GM21737 (cell line): Measurements from ENCODE around the gene COTL1.

ENCODE experiments used
- ATAC-seq: cut with Tn5 transposase; IDR thresholded peaks from one replicate; pipeline ENCODE4 v1.9.1; 2021; ENCODE audit warnings: mild to moderate bottlenecking, moderate library complexity; ENCODE audit not compliant: unreplicated experiment

Gene COTL1

DNA sequence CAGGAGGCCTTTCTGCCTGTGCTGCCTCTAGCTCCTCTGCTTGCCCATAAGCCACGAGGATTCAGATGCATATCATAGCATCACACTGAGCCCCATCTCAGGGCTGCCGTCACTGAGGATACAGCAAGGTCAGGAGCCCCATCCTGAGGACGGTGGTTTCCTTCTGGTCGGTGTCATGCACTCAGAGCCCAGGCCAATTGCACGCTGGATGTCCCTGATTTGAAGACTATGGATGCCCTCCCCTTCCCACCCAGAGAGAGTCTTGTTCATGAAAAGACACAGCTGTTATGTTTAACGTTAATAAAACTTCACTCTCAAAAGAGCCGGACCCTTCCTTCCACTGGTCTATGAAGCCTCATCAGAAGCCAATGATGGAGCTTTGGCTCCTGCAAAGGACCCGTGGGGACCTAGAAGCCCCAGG lies 19.9 kb downstream of the COTL1 start:
- ATAC-seq, result no peak

DNA sequence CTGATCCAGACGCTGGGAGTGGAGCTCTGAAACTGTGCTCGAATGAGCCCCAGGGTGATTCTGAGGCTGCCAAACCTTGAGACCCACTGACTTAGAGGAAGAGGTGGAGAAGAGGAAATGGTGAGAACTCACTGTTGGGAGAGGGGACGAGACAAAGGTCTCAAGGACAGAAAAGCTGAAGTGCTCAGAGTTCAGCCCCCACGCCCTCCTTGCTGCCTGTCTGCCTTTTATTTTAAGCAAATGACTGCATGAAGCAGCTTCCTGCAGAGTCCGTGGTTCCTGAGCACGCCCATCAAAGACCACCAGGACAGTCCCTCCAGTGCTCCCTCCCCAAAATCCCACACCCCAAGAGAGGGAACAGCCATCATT lies 20.4 kb downstream of the COTL1 start:
- no peak for ATAC-seq

DNA sequence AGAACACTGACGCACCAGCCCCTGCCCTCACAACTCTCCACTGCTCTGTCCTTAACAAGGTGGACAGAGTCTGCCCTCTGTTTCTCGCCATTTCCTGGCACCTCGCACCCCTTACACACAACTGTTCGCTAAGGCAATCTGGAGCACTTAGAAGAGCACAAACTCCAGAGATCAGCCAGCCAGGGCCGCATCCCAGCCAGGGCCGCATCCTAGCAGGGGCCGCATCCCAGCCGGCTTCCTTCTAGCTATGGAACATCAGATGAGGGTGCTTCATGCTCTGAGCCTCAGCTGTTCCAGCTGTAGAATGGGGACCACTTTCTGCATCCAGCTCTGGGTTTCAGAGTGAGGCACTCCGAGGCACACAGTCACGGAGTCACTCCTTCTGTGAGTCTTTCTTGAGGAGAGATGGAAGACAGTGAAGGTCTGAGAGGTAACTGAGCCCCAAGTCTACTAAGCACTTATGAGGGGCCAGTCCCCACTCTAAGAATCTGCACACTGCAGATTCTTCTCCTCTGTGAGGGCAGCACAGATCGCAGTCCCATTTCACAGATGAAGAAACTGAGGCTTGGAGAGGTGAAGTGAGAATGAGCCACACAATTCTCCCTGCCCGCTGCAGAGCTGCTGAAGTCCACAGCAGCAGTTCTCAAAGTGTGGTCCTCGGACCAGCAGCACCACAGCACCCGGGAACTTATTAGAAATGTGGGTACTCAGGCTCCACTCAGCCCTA lies 20.9 kb downstream of the COTL1 start:
- no peak for ATAC-seq

DNA sequence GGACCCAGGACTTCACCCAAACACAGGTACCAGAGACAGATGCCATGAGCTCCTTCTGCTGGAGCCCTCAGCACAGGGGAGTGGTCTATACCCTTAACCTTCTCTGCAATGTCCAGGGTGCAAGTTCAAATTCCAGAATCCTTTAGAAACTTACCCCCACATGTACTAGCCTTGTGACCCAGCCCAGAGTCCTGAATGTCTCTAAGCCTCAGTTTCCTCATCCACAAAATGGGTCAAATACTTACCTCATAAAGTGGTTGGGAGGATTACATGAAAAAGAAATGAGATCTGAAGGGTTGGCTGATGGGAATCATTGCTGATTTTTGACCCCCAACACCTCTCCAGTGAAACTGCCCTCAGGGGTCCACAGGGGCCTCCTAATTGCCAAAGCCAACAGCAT lies 21.7 kb downstream of the COTL1 start:
- ATAC-seq, result no peak

DNA sequence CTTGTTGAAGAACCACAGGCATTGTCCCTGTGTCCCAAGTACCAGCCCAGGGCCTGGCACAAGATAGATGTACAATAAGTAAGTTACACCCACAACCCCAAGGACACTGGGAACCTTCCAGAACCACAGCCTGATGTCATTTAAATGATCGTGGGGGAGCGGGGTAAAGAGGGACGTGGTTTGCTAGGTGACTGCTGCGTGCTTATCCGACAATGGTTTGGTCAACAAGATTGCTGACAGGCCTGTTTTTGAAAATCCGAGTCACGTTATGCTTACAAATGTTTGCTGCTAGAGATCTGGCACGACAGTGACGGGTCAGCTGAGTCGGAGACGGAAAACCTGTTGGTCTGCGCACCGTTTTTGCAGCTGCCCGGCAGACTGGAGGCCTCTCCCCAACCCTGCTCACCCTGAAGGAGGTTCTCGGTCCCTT lies 22.8 kb downstream of the COTL1 start:
- no peak for ATAC-seq

DNA sequence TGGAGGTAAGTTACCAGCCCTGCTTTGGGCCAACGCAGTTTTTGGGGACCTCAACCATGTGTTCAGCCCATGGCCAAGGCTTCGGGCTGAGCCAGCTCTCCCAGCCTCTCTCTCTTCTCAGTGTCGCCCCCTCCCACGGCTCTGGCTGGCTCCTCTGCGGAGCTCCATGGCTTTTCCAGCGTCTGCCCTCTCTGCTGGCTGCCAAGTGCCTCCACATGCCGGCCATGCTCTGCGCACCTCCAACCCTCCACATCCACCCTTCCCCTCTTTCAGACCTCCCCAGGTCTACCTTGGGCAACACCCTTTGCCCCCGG lies 23.2 kb downstream of the COTL1 start:
- no peak for ATAC-seq

DNA sequence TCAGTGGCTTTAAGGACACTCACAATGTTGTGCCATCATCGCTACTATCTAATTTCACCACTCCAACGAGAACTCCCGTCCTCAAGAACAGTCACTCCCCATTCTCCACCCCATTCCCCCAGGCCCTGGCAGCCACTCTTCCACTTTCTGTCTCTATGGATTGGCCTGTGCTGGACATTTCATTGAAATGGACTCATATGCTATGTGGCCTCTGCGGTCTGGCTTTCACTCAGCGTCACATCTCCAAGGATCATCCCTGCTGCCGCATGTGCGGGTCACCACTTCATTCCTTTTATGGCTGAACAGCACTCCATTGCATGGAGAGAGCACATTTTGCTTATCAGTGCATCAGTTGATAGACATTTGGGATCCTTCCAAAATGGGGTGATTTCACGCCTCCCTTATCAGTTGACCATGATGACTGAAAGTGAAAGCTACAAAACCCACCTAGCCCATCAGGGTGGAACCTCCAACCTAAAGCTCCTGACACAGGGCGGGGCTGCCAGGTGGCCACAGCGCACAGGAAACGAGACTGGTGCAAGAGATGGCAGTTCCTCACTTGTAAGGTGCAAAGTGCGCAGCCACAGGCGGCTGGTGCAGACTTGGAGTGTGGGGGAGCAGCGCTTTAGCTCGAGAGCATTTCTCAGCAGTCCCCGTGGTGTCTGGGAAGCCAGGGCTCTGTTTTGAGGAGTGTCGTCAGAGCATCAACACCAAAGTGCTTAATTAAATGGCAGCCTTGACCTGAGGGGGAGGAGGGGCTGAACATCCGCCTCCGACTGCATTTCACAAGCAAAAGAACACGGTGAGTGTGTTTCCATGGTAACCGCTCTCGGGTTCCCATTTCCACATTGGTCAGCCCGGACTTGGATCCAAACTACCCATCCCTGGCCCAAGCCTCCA lies 23.8 kb downstream of the COTL1 start:
- ATAC-seq, result peak; percentile 90

DNA sequence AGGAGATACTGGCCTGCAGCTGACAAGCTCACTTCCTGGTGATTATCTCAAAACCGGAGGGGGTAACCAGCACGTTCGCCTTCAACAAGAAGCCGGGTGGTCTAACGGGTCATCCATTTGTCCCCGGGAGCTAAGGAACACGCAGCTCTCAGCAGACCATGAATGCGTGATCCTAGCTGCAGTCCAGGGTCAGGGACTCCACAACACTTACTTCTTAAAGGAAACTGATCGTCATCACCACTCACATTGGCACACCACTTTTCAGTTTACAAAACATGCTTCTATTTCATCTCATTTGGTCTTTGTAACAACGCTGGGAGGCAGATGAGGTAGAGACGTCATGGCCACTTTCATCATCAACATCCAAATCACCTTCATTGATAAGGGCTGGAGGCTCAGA lies 25.2 kb downstream of the COTL1 start:
- no peak for ATAC-seq

DNA sequence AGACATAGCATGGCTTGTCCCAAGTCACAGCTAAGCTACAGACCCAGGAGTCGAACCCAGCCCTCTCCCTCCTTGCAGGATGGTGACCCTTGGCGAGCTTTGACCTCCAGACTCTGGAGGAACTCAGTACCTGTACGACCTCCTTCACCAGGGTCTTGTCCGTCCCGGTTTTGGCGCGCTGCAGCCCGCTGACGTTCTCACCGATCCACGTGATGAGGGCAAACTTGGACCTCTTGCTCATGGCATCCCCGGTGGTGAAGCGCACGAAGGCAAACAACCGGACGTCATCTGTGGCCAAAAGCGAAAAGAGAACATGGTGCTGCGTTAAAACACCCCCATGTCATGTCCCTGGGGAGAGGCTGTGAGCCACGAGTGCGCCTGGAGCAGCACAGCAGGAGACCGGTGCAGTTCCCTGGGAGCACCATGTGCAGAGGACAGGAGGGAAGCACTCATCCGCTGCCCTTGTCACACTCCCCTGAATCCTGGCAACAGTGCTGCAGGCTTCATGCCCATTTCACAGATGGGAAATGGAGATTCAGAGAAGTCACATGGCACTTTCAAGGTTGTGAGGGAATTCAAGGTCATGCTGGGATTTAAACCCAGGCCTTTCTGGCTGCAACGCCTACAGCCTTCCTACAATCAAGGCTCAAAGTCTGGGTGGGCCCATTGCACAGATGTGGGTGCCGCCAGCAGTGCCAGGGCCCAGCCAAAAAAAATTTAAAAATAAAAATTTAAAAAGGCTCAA lies 27.7 kb downstream of the COTL1 start:
- ATAC-seq, result no peak

DNA sequence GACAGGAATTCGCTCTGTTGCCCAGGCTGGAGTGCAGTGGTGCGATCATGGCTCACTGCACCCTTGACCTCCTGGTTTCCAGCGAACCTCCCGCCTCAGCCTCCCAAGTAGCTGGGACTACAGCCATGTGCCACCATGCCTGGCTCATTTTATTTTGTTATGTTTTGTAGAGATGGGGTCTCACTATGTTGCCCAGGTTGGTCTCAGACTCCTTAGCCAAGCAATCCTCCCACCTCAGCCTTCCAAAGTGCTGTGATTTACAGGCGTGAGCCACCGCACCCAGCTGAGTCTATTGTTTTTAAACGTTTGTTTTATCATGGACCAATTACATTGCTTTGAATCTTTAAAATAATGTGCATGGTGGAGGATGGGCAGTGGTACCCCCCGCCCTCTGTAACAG lies 28.9 kb downstream of the COTL1 start:
- no peak for ATAC-seq

DNA sequence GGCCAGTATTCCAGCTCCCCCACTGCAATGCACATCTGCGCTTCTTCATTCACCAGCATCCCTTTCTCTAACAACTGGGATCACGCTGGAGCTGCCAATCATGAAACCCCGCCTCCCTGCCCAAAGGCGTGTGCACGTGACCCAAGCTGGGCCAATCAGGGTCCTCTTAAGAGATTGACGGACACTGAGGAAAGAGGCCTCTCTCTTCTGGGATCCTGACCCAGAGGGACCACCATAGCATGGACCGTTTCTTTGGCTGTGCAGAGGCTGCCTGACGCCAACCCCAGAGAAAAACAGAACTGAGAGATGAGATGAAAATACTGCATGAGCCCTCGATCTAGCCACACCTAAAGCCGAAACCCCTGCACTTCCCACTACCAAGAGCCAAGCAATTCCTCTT lies 32.0 kb downstream of the COTL1 start:
- ATAC-seq, result no peak

DNA sequence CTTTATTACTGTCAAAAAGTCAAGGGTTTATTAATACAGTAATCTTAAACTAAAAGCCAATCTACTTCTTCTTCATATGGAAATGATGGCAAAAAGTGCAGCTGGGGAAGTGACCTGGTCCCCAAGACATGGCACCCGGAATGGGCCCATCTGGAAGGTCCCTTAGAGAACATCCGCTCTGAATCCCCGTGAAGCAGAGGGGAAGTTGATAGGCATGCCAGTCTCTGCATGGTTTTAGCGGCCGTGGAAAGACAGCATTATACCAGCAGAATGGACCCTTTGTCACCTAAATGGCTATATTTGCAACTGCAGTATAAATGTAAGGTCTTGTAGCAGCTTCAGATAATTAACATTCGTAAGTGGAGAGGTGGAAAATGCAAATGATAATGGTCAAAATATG lies 32.4 kb downstream of the COTL1 start:
- no peak for ATAC-seq

DNA sequence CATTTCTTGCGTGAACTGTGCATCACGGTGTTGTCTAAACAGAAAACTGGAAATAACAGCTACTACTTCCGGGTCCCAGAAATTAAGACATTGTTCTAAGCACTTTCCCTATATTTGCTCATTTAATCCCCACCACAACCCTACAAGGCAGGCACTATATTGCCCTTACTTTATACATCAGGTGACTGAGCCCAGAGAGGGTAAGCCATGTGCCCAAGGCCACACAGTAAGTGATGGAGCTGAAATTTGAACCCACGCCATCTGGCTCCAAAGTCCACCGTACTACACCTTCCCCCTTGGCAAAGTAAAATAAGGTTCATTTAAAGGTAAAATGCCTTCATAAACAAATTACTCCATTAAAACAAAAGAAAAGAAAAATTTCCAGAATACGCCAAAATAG lies 33.2 kb downstream of the COTL1 start:
- no peak for ATAC-seq

DNA sequence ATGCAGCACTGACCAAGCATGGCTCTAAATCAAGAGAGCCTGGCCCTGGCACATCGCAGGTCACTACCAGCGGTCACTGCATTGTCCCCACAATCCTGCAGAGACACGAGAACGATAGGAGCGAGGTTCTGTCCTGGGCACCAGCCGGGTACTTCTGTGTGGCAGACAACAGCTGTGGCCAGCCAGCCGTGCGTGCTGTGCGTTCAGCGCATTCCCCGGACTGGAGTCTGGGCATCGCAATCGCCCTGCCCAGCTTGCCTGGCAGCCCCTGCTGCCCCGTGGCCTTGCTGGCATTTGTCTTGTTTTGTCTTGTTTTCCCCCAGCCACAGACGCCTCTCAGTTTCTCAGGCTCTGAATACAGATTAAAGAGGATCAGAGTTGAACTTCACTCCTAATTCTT lies 33.9 kb downstream of the COTL1 start:
- ATAC-seq, result no peak

DNA sequence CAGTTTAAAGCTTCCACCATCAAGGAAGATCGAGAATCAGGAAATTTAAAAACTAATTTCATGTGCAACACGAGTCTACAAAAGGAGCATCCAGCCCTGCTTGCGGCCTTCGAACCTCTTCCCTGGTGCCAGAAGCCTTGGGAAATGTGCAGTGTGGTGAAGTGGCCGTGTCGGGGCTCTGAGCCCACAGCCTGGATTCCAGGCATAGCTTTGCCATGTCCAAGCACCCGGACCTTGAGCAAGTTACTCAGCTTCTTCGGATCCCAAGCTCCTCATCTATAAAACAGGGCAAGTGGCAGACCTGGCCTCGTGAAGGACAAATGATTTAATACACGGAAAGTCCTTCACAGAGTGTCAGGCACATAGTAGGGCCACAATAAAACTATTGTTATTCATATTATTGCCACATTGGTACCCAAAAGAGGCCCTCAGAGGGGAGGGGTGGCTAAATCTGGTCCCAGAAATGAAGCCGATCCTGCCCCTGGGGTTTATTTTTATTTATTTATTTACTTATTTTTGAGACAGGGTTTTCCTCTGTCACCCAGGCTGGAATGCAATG lies 34.8 kb downstream of the COTL1 start:
- no peak for ATAC-seq

DNA sequence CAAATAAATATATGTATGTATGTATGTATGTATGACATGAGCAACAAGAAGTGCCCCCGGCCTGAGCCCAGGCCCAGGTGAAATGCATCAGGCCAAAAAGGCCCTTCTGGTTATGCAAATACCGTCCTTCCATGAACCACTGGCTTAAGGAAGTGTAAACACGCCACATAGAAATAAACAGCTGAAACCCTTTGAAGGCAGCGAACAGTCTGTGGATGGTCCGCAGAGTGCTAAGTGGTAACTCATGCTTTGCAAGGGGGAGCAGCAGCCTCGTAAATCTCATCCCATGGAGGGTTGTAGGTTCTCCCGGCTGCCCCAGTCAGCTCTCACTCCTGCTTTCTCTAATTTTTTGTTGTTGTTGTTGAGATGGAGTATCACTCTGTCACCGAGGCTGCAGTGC lies 36.7 kb downstream of the COTL1 start:
- no peak for ATAC-seq

DNA sequence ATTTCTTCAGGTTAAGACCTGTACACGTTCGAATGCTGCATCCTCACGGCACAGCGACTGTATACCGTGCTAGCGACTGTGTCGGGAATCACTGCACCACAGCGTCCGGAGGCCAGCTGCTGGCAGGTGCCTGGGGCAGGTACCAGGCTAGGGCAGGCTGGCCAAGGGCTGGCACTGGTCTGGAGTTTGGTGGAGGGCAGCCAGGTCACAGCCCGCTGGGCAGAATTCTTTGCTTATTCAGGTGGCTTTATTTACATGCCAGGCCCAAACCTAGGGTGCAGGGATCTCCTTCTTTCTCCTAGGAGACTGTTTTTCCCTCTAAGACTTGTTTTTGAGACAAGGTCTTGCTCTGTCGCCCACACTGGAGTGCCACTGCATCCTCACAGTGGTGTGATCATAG lies 37.9 kb downstream of the COTL1 start:
- ATAC-seq, result no peak

DNA sequence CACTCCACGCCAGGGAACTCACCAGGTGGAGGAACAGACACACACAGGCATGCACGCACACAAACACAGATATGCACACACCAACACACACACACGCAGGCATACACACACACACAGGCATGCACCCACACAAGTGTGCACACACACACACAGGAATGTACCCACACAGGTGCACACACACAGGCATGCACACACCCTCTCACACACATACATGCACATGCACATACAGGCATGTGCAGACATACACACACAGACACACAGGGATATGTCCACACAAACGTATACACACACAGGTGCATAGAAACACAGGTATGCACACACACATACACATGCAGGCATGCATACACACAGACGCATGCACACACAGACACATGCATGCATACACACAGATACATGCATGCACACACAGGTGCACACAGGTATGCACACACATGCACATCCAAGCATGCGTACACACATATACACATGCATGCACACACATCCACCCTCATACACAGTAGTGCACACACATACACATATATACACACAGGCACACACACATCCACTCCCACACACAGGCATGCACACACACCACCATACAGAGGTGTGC lies 39.2 kb downstream of the COTL1 start:
- no peak for ATAC-seq

DNA sequence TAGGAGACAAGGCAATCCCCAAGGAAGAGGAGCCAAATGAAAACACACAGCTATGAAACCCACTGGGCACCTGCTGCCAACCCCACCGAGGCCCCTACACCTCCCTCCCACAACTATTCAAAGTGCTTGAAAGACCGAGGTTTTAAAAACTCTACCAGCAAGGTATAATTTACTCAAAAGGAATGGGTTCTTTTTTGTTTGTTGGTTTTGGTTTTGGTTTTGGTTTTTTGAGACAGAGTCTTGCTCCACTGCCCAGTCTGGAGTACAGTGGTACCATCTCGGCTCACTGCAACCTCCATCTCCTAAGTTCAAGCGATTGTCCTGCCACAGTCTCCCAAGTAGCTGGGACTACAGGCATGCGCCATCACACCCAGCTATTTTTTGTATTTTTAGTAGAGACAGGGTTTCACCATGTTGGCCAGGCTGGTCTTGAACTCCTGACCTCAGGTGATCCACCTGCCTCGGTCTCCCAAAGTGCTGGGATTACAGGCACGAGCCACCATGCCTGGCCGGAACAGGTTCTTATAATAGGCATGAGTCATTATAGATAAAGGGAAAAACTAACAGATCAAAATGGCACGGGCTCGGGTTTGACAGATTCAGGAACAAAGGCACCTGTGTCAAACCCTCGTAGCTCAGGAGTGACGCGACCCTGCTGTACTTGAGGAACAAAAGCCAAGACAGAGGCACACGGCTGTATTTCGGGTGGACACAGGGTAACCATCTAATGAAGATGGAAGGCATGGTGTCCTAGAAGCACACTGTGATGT lies 40.7 kb downstream of the COTL1 start:
- ATAC-seq, result no peak

DNA sequence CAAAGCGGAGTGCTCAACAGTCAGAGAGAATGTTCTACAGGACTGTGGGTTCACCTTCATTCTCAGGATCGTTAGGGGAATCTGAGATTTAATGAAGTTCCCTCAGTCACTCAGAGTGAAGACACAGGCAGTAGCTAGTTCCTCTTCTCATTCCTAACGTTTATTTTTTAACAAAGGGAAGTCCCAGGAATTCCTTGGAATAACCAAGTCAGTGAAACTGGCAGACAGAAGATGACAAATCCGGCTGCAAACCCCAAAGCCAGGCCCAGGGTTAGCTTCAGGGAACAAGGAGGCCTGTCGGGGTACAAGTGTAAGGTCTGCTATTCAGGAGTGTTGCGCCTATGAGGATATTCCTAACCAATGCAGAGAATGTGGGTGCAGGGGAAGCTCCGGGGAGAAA lies 42.0 kb downstream of the COTL1 start:
- no peak for ATAC-seq
